Measurements from ENCODE around the gene IRF2BP2. TPM values are rescaled to one million over a fixed set of nuclear protein-coding genes. Genes with fewer than 3 reads are reported as not detected.

Gene IRF2BP2
- total RNA-seq, 4 donors from 2014 or later, result 40.1 to 50.4 (median 47.4) TPM

- TF ChIP-seq CTCF (IDR thresholded peaks at IDR 0.05; ENCODE audit: low read depth), result no peak
Observed at GRCh38 chr1:234611847-234612351, 1.9 kb upstream of the IRF2BP2 start.

GRCh38 chr1:234611225-234611846, 1.4 kb upstream of the IRF2BP2 start:
- TF ChIP-seq CTCF (IDR thresholded peaks at IDR 0.05; ENCODE audit: low read depth), result no peak

GRCh38 chr1:234610666-234611224, 767 bp upstream of the IRF2BP2 start:
- TF ChIP-seq CTCF (IDR thresholded peaks at IDR 0.05; ENCODE audit: low read depth), result no peak

- TF ChIP-seq CTCF (IDR thresholded peaks at IDR 0.05; ENCODE audit: low read depth), result no peak
Observed at GRCh38 chr1:234609691-234610042, 311 bp downstream of the IRF2BP2 start.

GRCh38 chr1:234608911-234609690, 877 bp downstream of the IRF2BP2 start:
- no peak for TF ChIP-seq CTCF (IDR thresholded peaks at IDR 0.05; ENCODE audit: low read depth)

- no peak for TF ChIP-seq CTCF (IDR thresholded peaks at IDR 0.05; ENCODE audit: low read depth)
Observed at GRCh38 chr1:234608025-234608910, 1.7 kb downstream of the IRF2BP2 start.
